VCaP (cell line): Measurements from ENCODE around the gene RBM14.
A peak's percentile ranks its signal among the peaks of the same experiment; 100 is the strongest.
"Not testable (repeated sequence)": the region's sequence is repeated elsewhere in the genome, so short reads cannot be mapped to it uniquely, and the experiment has no call there.

Source experiments
- H3K27ac ChIP-seq: fragments of 450-650 bp; 2 replicates; pipeline ENCODE4 v1.5.1; 2017
- CTCF ChIP-seq: fragments of 450-650 bp; conservative IDR thresholded peaks from 2 replicates; pipeline ENCODE4 v1.5.1; 2017; ENCODE audit warnings: mild to moderate bottlenecking, moderate library complexity

The RBM14 gene

DNA sequence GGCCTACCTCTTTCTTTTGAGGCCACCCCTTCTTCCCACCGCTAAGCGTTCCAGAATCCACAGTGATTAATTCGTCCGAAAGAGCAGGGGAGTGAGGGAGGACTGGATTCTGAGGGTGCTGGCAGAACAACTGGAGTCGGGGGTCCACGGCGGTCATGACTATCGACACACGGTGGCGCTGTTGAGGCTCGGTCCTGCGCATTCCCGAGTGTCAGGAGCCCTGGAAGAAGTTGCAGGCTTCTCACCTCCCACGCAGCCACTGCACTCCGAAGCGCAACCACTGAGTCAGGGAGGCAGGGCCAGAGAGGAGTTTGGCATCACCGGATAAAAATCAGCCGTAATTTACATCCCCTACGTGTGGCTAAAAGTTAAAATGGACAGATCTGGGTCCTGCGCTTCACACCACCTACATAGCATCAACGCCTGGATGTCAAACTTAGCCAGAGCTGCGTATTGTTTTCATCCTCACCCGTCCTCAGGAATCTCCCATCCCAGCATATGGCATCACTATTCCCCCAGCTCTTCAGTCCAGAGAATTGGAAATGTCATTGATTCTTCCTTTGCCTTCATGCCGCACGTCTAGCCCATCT lies 37.3 kb upstream of the RBM14 start:
- peak; percentile 100 for TF ChIP-seq CTCF
- H3K27ac ChIP-seq: no peak overlapping the region

DNA sequence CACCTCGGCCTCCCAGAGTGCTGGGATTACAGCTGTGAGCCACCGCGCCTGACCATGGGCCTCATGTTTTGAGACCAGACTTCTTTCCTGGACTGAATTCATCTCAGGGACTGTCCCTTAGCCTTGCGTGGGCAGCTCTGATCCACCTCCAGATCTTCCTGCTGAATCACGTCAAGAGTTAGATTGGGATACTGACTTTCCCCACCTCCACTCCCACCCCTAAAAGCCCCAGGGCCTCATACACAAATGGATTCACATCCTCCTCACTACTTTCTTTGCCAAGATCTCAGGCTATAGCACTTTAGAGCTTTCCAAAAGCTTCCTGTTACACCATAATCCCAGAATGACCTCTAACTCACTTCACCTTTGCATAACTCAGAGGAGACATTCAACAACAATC lies 35.6 kb upstream of the RBM14 start:
- TF ChIP-seq CTCF: no peak
- H3K27ac ChIP-seq: no peak overlapping the region

DNA sequence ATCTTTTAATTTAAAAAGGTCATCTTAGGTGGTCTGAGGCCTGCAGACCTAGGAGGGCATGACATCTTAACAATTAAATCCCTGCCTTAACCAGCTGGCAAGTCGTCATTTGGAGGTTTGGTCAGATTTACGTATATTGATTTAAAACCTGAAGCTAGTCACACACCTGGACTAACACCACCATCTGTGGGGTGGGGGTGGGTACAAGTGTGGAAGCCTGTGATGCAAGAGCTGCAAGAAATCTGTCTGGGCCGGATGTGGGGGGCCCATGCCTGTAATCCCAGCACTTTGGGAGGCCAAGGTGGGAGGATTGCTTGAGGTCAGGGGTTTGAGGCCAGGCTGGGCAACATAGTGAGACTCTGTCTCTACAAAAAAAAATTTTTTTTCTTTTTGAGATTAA lies 35.2 kb upstream of the RBM14 start:
- H3K27ac ChIP-seq: no peak overlapping the region

GRCh38 chr11:66582565-66583147 lies 33.8 kb upstream of the RBM14 start:
- not testable (repeated sequence) for H3K27ac ChIP-seq

More for the DNA sequence above, 35.2 kb upstream of the RBM14 start:
- no peak for TF ChIP-seq CTCF

DNA sequence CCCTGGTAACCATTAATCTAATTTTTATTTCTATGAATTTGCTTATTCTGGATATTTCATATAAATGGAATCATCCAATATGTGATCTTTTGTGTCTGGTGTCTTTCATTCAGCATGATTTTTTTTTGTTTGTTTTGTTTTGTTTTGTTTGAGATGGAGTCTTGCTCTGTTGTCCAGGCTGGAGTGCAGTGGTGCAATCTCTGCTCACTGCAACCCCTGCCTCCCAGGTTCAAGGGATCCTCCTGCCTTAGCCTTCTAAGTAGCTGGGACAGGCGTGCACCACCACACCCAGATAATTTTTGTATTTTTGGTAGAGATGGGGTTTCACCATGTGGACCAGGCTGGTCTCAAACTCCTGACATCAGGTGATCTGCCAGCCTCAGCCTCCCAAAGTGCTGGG lies 31.0 kb upstream of the RBM14 start:
- H3K27ac ChIP-seq: not testable (repeated sequence)

DNA sequence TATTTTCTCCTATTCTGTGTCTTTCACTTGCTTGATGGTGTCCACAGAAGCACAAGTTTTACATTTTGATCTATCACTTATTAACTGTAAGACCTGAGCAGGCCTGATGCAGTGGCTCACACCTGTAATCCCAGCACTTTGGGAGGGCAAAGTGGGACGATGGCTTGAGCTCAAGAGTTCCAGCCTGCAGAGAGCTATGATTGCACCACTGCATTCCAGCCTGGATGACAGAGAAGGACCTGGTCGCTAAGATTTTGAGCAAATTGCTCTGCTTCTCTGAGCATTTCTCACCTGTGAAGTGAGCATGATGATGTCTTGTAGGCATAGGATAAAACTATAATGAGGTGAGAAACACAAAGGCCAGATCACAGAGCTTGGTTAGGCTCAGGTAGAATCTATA lies 30.3 kb upstream of the RBM14 start:
- no peak for TF ChIP-seq CTCF

DNA sequence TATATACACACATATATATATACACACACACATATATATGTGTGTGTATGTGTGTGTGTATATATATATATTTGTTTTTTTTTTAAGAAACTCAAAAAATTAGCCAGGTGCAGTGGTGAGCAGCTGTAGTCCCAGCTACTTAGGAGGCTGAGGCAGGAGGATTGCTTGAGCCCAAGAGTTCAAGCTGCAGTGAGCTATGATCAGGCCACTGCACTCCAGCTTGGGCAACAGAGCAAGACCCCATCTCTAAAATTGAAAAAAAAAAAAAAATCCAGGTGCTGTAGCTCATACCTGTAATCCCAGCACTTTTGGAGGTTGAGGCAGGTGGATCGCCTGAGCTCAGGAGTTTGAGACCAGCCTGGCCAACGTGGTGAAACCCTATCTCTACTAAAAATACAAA lies 27.1 kb upstream of the RBM14 start:
- not testable (repeated sequence) for H3K27ac ChIP-seq

More for the DNA sequence above, 30.3 kb upstream of the RBM14 start:
- no peak overlapping the region for H3K27ac ChIP-seq

DNA sequence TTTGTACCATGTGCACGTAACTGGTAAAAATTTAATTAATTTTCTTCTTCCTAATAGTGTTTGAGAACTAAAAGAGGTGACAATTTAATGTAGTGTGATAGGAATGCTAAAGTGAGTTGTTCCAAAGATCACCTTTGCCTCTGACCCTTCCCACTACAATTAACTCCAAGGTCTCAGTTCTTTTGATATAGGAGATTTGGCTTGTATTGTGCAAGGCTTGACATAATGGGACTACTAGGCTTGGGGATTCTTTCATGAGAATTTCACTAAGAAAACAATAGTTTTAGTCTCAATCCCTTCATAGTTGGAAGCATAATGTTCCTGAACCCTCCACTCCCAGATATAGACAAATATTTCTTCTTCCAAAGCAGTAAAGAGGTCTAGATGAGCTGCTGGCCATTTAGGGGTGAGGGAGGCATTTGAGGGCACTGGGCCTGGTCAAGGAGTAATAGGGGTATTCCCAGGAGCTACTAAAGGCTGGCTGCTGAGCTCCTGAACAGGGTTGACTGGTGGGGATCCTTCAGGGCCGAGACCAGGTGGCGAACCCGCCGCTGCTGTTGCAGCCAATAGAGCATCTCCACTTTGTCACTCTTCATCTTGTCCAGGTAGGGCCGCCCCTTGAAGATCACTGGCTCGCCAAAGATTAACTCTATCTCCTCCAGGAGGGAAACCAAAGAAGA lies 26.3 kb upstream of the RBM14 start:
- no peak overlapping the region for H3K27ac ChIP-seq
- no peak for TF ChIP-seq CTCF

GRCh38 chr11:66591175-66591574 lies 25.3 kb upstream of the RBM14 start:
- no peak overlapping the region for H3K27ac ChIP-seq

More at GRCh38 chr11:66591175-66591574, 25.3 kb upstream of the RBM14 start:
- no peak for TF ChIP-seq CTCF
